Measurements from ENCODE around the gene DVL3. TPM values are rescaled to one million over a fixed set of nuclear protein-coding genes. Genes with fewer than 3 reads are reported as not detected.
A peak's percentile ranks its signal among the peaks of the same experiment; 100 is the strongest.

The DVL3 gene
- total and polyA plus RNA-seq, 4 donors, result 8.6 to 26.3 (median 17.4) TPM

DNA sequence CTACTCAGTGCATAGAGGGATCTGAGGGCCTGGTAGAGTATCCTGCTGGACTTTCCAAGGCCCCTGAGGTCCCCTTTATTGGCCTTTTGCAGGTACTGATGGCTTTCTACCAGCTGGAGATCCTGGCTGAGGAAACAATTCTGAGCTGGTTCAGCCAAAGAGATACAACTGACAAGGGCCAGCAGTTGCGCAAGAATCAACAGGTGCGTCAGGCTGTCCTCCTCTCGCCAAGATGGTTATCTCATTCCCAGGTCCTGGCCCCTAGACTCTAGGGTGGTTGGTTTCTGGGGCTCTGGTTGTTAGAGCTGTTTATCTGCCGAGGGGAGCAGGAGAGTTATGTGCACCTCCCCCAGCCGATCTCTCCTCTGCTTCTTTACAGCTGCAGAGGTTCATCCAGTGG, 10.7 kb upstream of the DVL3 start:
- no peak for DNase-seq (ENCODE audit: low spot score)
- Histone ChIP-seq H3K27ac (ENCODE audit: low read depth in 1 of 2, low read length in 2 of 2) (no peak overlapping the region), H3K27me3 (ENCODE audit: control insufficient read depth in 4 of 4, insufficient read depth in 4 of 4, low read length in 3 of 4) (no peaks in the 10 kb centered on the region), H3K36me3 (ENCODE audit: control insufficient read depth in 4 of 4, insufficient read depth in 3 of 4, low read depth in 1 of 4, low read length in 3 of 4) (peaks cover 2 to 59% (median 46%) of the 10 kb centered on the region in 4 donors), H3K4me3 (ENCODE audit: low read depth in 1 of 3, low read length in 3 of 3) (no peak overlapping the region), H3K9me3 (ENCODE audit: control insufficient read depth in 4 of 4, low read length in 3 of 4) (no peaks in the 10 kb centered on the region), H3K9ac (ENCODE audit: low read depth in 1 of 2, low read length in 2 of 2) (no peak overlapping the region), H3K4me1 (ENCODE audit: control insufficient read depth in 4 of 4, insufficient read depth in 4 of 4, low read length in 3 of 4) (peaks cover 0 to 16% (median 4%) of the 10 kb centered on the region in 4 donors)
- 66% methylated on average over 5 of the region's 5 CpGs for WGBS
- TF ChIP-seq HNF4A (conservative IDR thresholded peaks at IDR 0.05), result peak in 1 of 2 donors; percentile 17
- TF ChIP-seq, protein P1, sequence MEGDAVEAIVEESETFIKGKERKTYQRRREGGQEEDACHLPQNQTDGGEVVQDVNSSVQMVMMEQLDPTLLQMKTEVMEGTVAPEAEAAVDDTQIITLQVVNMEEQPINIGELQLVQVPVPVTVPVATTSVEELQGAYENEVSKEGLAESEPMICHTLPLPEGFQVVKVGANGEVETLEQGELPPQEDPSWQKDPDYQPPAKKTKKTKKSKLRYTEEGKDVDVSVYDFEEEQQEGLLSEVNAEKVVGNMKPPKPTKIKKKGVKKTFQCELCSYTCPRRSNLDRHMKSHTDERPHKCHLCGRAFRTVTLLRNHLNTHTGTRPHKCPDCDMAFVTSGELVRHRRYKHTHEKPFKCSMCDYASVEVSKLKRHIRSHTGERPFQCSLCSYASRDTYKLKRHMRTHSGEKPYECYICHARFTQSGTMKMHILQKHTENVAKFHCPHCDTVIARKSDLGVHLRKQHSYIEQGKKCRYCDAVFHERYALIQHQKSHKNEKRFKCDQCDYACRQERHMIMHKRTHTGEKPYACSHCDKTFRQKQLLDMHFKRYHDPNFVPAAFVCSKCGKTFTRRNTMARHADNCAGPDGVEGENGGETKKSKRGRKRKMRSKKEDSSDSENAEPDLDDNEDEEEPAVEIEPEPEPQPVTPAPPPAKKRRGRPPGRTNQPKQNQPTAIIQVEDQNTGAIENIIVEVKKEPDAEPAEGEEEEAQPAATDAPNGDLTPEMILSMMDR (IDR thresholded peaks at IDR 0.05; ENCODE audit: low read depth, low read length, missing input control), result no peak

DNA sequence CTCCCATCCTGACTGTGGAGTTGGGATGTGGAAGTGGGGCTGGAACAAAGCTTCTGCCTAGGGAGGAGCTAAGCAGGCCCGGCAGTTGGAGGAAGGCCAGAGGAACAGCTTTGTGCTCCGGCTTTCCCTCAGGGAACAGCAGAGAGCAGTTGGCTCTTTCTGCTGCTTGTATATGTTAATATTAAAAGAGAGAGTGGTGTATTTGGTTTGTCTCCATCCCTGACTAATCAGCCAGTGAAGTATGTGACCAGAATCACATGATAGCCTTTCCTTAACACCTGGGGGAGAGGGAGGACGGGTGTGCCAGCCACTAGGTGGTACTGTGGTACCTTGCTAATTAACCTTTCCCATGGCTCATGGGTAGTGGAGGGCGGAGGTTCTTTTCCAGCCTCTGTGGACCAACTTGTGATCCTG, 10.1 kb upstream of the DVL3 start:
- Histone ChIP-seq H3K4me1 (ENCODE audit: control insufficient read depth in 4 of 4, insufficient read depth in 4 of 4, low read length in 3 of 4) (peaks cover 0 to 16% (median 4%) of the 10 kb centered on the region in 4 donors), H3K27me3 (ENCODE audit: control insufficient read depth in 4 of 4, insufficient read depth in 4 of 4, low read length in 3 of 4) (no peaks in the 10 kb centered on the region), H3K9me3 (ENCODE audit: control insufficient read depth in 4 of 4, low read length in 3 of 4) (no peaks in the 10 kb centered on the region), H3K36me3 (ENCODE audit: control insufficient read depth in 4 of 4, insufficient read depth in 3 of 4, low read depth in 1 of 4, low read length in 3 of 4) (peaks cover 2 to 56% (median 45%) of the 10 kb centered on the region in 4 donors), H3K4me3 (ENCODE audit: low read depth in 1 of 3, low read length in 3 of 3) (no peak overlapping the region), H3K27ac (ENCODE audit: low read depth in 1 of 2, low read length in 2 of 2) (no peak overlapping the region), H3K9ac (ENCODE audit: low read depth in 1 of 2, low read length in 2 of 2) (no peak overlapping the region)
- peak; percentile 71 to 80 for TF ChIP-seq RAD21 (IDR thresholded peaks at IDR 0.05)
- no peak for TF ChIP-seq SP1 (IDR thresholded peaks at IDR 0.05)
- no peak for TF ChIP-seq FOXA1 (IDR thresholded peaks at IDR 0.05)
- TF ChIP-seq, protein P2, sequence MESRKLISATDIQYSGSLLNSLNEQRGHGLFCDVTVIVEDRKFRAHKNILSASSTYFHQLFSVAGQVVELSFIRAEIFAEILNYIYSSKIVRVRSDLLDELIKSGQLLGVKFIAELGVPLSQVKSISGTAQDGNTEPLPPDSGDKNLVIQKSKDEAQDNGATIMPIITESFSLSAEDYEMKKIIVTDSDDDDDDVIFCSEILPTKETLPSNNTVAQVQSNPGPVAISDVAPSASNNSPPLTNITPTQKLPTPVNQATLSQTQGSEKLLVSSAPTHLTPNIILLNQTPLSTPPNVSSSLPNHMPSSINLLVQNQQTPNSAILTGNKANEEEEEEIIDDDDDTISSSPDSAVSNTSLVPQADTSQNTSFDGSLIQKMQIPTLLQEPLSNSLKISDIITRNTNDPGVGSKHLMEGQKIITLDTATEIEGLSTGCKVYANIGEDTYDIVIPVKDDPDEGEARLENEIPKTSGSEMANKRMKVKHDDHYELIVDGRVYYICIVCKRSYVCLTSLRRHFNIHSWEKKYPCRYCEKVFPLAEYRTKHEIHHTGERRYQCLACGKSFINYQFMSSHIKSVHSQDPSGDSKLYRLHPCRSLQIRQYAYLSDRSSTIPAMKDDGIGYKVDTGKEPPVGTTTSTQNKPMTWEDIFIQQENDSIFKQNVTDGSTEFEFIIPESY (IDR thresholded peaks at IDR 0.05), result no peak
- TF ChIP-seq NR2F2 (IDR thresholded peaks at IDR 0.05), result no peak
- TF ChIP-seq, protein P1 (IDR thresholded peaks at IDR 0.05; ENCODE audit: low read depth, low read length, missing input control), result peak; percentile 44
- TF ChIP-seq HNF4A (conservative IDR thresholded peaks at IDR 0.05), result no peak
- no peak for TF ChIP-seq RXRA (IDR thresholded peaks at IDR 0.05)
- no peak for TF ChIP-seq EGR1 (IDR thresholded peaks at IDR 0.05; ENCODE audit: low read depth in 2 of 2)
- TF ChIP-seq, protein P3, sequence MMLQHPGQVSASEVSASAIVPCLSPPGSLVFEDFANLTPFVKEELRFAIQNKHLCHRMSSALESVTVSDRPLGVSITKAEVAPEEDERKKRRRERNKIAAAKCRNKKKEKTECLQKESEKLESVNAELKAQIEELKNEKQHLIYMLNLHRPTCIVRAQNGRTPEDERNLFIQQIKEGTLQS (IDR thresholded peaks at IDR 0.05), result no peak
- no peak for TF ChIP-seq TAF1 (conservative IDR thresholded peaks at IDR 0.05)
- no peak for TF ChIP-seq FOXA2 (IDR thresholded peaks at IDR 0.05)
- TF ChIP-seq YY1 (IDR thresholded peaks at IDR 0.05), result no peak
- TF ChIP-seq HNF4G (IDR thresholded peaks at IDR 0.05), result no peak
- TF ChIP-seq JUND (IDR thresholded peaks at IDR 0.05), result no peak
- TF ChIP-seq, protein P4, sequence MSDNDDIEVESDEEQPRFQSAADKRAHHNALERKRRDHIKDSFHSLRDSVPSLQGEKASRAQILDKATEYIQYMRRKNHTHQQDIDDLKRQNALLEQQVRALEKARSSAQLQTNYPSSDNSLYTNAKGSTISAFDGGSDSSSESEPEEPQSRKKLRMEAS (IDR thresholded peaks at IDR 0.05), result no peak
- TF ChIP-seq, protein P5, sequence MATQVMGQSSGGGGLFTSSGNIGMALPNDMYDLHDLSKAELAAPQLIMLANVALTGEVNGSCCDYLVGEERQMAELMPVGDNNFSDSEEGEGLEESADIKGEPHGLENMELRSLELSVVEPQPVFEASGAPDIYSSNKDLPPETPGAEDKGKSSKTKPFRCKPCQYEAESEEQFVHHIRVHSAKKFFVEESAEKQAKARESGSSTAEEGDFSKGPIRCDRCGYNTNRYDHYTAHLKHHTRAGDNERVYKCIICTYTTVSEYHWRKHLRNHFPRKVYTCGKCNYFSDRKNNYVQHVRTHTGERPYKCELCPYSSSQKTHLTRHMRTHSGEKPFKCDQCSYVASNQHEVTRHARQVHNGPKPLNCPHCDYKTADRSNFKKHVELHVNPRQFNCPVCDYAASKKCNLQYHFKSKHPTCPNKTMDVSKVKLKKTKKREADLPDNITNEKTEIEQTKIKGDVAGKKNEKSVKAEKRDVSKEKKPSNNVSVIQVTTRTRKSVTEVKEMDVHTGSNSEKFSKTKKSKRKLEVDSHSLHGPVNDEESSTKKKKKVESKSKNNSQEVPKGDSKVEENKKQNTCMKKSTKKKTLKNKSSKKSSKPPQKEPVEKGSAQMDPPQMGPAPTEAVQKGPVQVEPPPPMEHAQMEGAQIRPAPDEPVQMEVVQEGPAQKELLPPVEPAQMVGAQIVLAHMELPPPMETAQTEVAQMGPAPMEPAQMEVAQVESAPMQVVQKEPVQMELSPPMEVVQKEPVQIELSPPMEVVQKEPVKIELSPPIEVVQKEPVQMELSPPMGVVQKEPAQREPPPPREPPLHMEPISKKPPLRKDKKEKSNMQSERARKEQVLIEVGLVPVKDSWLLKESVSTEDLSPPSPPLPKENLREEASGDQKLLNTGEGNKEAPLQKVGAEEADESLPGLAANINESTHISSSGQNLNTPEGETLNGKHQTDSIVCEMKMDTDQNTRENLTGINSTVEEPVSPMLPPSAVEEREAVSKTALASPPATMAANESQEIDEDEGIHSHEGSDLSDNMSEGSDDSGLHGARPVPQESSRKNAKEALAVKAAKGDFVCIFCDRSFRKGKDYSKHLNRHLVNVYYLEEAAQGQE (IDR thresholded peaks at IDR 0.05), result no peak
- TF ChIP-seq GABPA (IDR thresholded peaks at IDR 0.05 in 1 of 2, conservative IDR thresholded peaks at IDR 0.05 in 1 of 2), result no peak
- 41% methylated on average over 4 of the region's 4 CpGs for WGBS
- DNase-seq (ENCODE audit: low spot score), result no peak
